K562 (cell line): ENCODE results near the gene EVC. TPM values are rescaled to one million over a fixed set of nuclear protein-coding genes. Genes with fewer than 3 reads are reported as not detected.

Experiments
- ATAC-seq: fragments of 200-7000 bp; cut with Tn5 transposase; 3 replicates; pipeline ENCODE4 v1.9.1; 2020; ENCODE audit warnings: moderate library complexity
- BruUV-seq: library from RNA; stranded (reverse); fragments of 400-500 nt; replicated peaks from 2 replicates; lab custom pipeline; 2021; lab: Mats Ljungman, UMichigan
- CTCF ChIA-PET: fragments of 300-600 bp; formaldehyde crosslinking; extraction: SDS; loops from one replicate; lab custom pipeline; 2021; ENCODE audit warnings: low intra/inter-chr PET ratio; lab: Yijun Ruan, JAX
- POLR2A ChIA-PET: fragments of 300-600, 350-650 bp; sonication (Branson Sonifier 250); formaldehyde crosslinking; extraction: SDS; loops from one replicate; lab custom pipeline; 2021; ENCODE audit warnings: antibody characterized with exemption, inconsistent platforms; lab: Yijun Ruan, JAX
- DNase-seq, 4 experiments: peaks; one replicate each; pipeline versions ENCODE4 v3.0.0 to v3.0.0-alpha.2; 2011 to 2018; ENCODE audit warnings: low spot score in 3 of 4, mixed read lengths in 3 of 4; ENCODE audit errors: extremely low read depth in 1 of 4
- FAIRE-seq: peaks from 2 replicates; lab custom pipeline; 2011; peaks lifted over from hg19 to GRCh38; lab: Jason Lieb, UNC
- H2AFZ ChIP-seq: 2 replicates; pipeline ENCODE4 v1.6.0; 2011; ENCODE audit warnings: low read depth, low read length, control low read depth, inconsistent platforms
- H3K27ac ChIP-seq: fragments of 200-600 bp; 3 replicates; pipeline ENCODE4 v1.8.0; 2011; ENCODE audit warnings: low read depth, mild to moderate bottlenecking, control low read depth, inconsistent platforms, low read length, moderate library complexity, mixed read lengths; ENCODE audit errors: extremely low read depth
- H3K27me3 ChIP-seq, 2 experiments: fragments of 300-600 bp in 1 of 2; 2 replicates in 1 of 2; 3 replicates in 1 of 2; pipeline versions ENCODE4 v1.6.0 to v1.8.0; 2011; ENCODE audit warnings: inconsistent platforms in 2 of 2, low read length in 2 of 2, mild to moderate bottlenecking in 1 of 2, mixed read lengths in 1 of 2, moderate library complexity in 1 of 2; ENCODE audit not compliant: control insufficient read depth in 2 of 2, insufficient read depth in 2 of 2
- H3K36me3 ChIP-seq: fragments of 300-600 bp; 3 replicates; pipeline ENCODE4 v1.8.0; 2011; ENCODE audit warnings: mild to moderate bottlenecking, low read length, inconsistent platforms; ENCODE audit not compliant: control insufficient read depth, insufficient read depth
- H3K4me1 ChIP-seq, 2 experiments: fragments of 200-600 bp in 1 of 2; replicated peaks in 1 of 2; 2 replicates in 1 of 2; 3 replicates in 1 of 2; pipeline versions ENCODE4 v1.5.1 to v1.8.0; 2011; ENCODE audit warnings: inconsistent platforms in 2 of 2, low read length in 2 of 2, mild to moderate bottlenecking in 1 of 2, mixed read lengths in 1 of 2, moderate library complexity in 1 of 2; ENCODE audit not compliant: control insufficient read depth in 2 of 2, insufficient read depth in 2 of 2
- H3K4me2 ChIP-seq: 2 replicates; pipeline ENCODE4 v1.6.1; 2011; ENCODE audit warnings: low read length, control low read depth, inconsistent platforms, mixed read lengths; ENCODE audit not compliant: insufficient read depth
- H3K4me3 ChIP-seq: fragments of 200-600 bp; sonication (generic), shearing (Covaris generic); 2 replicates; pipeline ENCODE4 v1.5.1; 2016; ENCODE audit warnings: control low read depth, inconsistent platforms
- H3K79me2 ChIP-seq: fragments of 200-600 bp; 3 replicates; pipeline ENCODE4 v1.8.0; 2011; ENCODE audit warnings: low read length, inconsistent platforms; ENCODE audit not compliant: control insufficient read depth, insufficient read depth
- H3K9ac ChIP-seq, 2 experiments: 2 replicates each; pipeline versions ENCODE4 v1.6.0 to v1.6.1; 2011; ENCODE audit warnings: low read depth in 2 of 2, low read length in 2 of 2, control low read depth in 1 of 2, inconsistent platforms in 1 of 2, mild to moderate bottlenecking in 1 of 2, mixed read lengths in 1 of 2; ENCODE audit not compliant: insufficient read depth in 1 of 2
- H3K9me1 ChIP-seq: one replicate; pipeline ENCODE4 v1.6.0; 2011; ENCODE audit warnings: inconsistent platforms, mild to moderate bottlenecking, low read length, moderate library complexity; ENCODE audit not compliant: control insufficient read depth, insufficient read depth
- H3K9me3 ChIP-seq: replicated peaks from 2 replicates; pipeline ENCODE4 v1.5.1; 2011; ENCODE audit warnings: low read depth, low read length, inconsistent platforms; ENCODE audit not compliant: control insufficient read depth, insufficient read depth
- H4K20me1 ChIP-seq: replicated peaks from 2 replicates; pipeline ENCODE4 v1.6.1; 2011; ENCODE audit warnings: low read length, inconsistent platforms, mixed read lengths; ENCODE audit not compliant: control insufficient read depth, insufficient read depth
- KAT2B ChIP-seq: IDR thresholded peaks from one replicate; pipeline ENCODE4 v1.6.1; 2012; ENCODE audit warnings: low read depth, mild to moderate bottlenecking, control low read depth, inconsistent platforms, low read length, moderate library complexity
- NFYB ChIP-seq: IDR thresholded peaks from 2 replicates; pipeline ENCODE4 v1.6.1; 2011; ENCODE audit warnings: mild to moderate bottlenecking, moderate library complexity; ENCODE audit not compliant: insufficient read length; ENCODE audit errors: extremely low read depth
- SAFB ChIP-seq: fragments of 200-400 bp; formaldehyde crosslinking; IDR thresholded peaks from 2 replicates; pipeline ENCODE4 v1.6.1; 2017; ENCODE audit warnings: low read depth, low read length, borderline replicate concordance
- ZEB2 ChIP-seq: fragments of 450-650 bp; IDR thresholded peaks from 2 replicates; pipeline ENCODE4 v1.6.1; 2016
- ZNF23 ChIP-seq: fragments of 250-450 bp; sonication (Bioruptor Pico); IDR thresholded peaks from 2 replicates; pipeline ENCODE4 v1.4.0; 2020; ENCODE audit warnings: mild to moderate bottlenecking
- ZNF445 ChIP-seq: fragments of 250-450 bp; sonication (Bioruptor Pico); IDR thresholded peaks from 2 replicates; pipeline ENCODE4 v1.4.0; 2020; ENCODE audit warnings: low read depth, mild to moderate bottlenecking, moderate library complexity
- ZNF699 ChIP-seq: fragments of 250-450 bp; sonication (Bioruptor Pico); IDR thresholded peaks from 2 replicates; pipeline ENCODE4 v1.8.0; 2021; ENCODE audit warnings: mild to moderate bottlenecking, moderate library complexity; ENCODE audit not compliant: insufficient replicate concordance
- WGBS: fragments of 100-300 bp; shearing (Covaris generic); methylation state at CpG from one replicate; pipeline ENCODE4 v1.1.6; 2016; ENCODE audit warnings: low coverage, mixed read lengths; ENCODE audit not compliant: insufficient coverage; ENCODE audit errors: missing lambda C conversion rate; 5-methylcytosine and 5-hydroxymethylcytosine counted together
- in situ Hi-C: fragments of 300-500 bp; cut with MboI; formaldehyde crosslinking; loops from 4 replicates; pipeline ENCODE4 v1.15.0; 2018; ENCODE audit warnings: inconsistent platforms, mixed read lengths
- intact Hi-C: fragments of 100-400 bp; cut with micrococcal nuclease; formaldehyde crosslinking; loops from 2 replicates; pipeline ENCODE4 v1.14.2; 2022
- polyA plus RNA-seq, 8 experiments: library from polyadenylated mRNA; depleted of rRNA in 4 of 8; stranded (reverse) in 5 of 8; unstranded in 3 of 8; fragments of >200 nt; fragmentation: Nextera tagmentation in 2 of 8; fragmentation: Illumina TruSeq in 1 of 8; extraction: Ambion mirVana in 2 of 8; extraction: Trizol in 1 of 8; gene quantifications; 2 replicates each; pipeline versions ENCODE4 v1.2.1 to v1.2.3, GENCODE V29; 2011 to 2014; ENCODE audit warnings: inconsistent platforms in 1 of 8, missing spikeins in 1 of 8
- total RNA-seq, 7 experiments: library from RNA; depleted of rRNA in 6 of 7; stranded (reverse); fragments of >200 nt in 6 of 7; fragmentation: Illumina TruSeq in 2 of 7; extraction: Trizol in 2 of 7; gene quantifications; 2 replicates each; pipeline versions ENCODE4 v1.2.1 to v1.2.3, GENCODE V29; 2011 to 2021; ENCODE audit warnings: low replicate concordance in 1 of 7
- TF ChIP-seq, protein P1 (sequence below): fragments of 250-450 bp; sonication (Bioruptor Pico); IDR thresholded peaks from 2 replicates; pipeline ENCODE4 v1.8.0; 2022; ENCODE audit warnings: inconsistent platforms, mild to moderate bottlenecking, moderate library complexity, borderline replicate concordance
- TF ChIP-seq, protein P2 (sequence below), 2 experiments: fragments of 450-650 bp in 1 of 2; sonication (generic) in 1 of 2; formaldehyde crosslinking in 1 of 2; IDR thresholded peaks in 1 of 2; conservative IDR thresholded peaks in 1 of 2; 2 replicates each; pipeline versions ENCODE4 v1.6.1 to v1.8.1; 2016 to 2023; ENCODE audit warnings: mild to moderate bottlenecking in 2 of 2, moderate library complexity in 2 of 2, inconsistent platforms in 1 of 2, missing genetic modification reagents in 1 of 2
- TF ChIP-seq, protein P3 (sequence below): sonication (generic); formaldehyde crosslinking; IDR thresholded peaks from 2 replicates; pipeline ENCODE4 v1.4.0; 2020; ENCODE audit warnings: mild to moderate bottlenecking, missing genetic modification reagents
- TF ChIP-seq, protein P4 (sequence below): fragments of 250-450 bp; sonication (Bioruptor Pico); IDR thresholded peaks from 2 replicates; pipeline ENCODE4 v1.4.0; 2020; ENCODE audit warnings: mild to moderate bottlenecking

EVC gene
- total and polyA plus RNA-seq, 9 of the 15 experiments (the other 6 are each of a cell fraction or from before 2014, with no cell fraction given), result 0.03 to 3.2 (median 1.1) TPM

DNA sequence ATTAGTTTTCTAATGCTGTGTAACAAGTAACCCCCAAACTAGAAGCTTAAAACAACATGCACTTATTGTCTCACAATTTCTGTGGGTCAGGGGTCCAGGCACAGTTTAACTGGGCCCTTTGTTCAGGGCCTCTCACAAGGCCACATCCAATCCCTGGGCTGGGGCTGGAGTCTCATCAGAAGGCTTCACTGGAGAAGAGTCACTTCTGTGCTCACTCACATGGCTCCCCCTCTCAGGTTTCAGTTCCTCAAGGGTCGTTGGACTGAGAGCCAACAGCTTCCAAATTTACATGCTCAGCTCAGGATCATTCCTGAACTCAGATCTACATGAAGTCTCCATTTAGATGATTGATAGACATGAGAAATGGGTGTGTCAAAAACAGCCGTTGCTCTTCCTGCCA is 77.1 kb downstream of the EVC start:
- ATAC-seq (no peak), FAIRE-seq (no peak), DNase-seq (no peak)
- Histone ChIP-seq H3K27me3 (peaks cover 0 to 7% of the 10 kb centered on the region in 2 experiments; a peak in 1 of 5 replicates), H4K20me1 (no peaks in the 10 kb centered on the region), H3K27ac (no peak overlapping the region), H3K79me2 (no peaks in the 10 kb centered on the region), H3K9me1 (no peaks in the 10 kb centered on the region), H3K9ac (no peak overlapping the region), H3K36me3 (no peaks in the 10 kb centered on the region), H2AFZ (no peak overlapping the region), H3K9me3 (no peaks in the 10 kb centered on the region), H3K4me1 (no peaks in the 10 kb centered on the region), H3K4me2 (no peak overlapping the region), H3K4me3 (no peak overlapping the region)
- no TSS peak for BruUV-seq
- intact Hi-C loops (no loop called here), in situ Hi-C loops (no loop called here)
- 9% methylated on average over 2 of the region's 2 CpGs for WGBS
- TF ChIP-seq ZNF23 (CRISPR knock-in tag) (no peak), ZEB2 (no peak), NFYB (no peak), SAFB (no peak), ZNF699 (CRISPR knock-in tag) (no peak), KAT2B (no peak), ZNF445 (CRISPR knock-in tag) (no peak)
- TF ChIP-seq, protein P1, sequence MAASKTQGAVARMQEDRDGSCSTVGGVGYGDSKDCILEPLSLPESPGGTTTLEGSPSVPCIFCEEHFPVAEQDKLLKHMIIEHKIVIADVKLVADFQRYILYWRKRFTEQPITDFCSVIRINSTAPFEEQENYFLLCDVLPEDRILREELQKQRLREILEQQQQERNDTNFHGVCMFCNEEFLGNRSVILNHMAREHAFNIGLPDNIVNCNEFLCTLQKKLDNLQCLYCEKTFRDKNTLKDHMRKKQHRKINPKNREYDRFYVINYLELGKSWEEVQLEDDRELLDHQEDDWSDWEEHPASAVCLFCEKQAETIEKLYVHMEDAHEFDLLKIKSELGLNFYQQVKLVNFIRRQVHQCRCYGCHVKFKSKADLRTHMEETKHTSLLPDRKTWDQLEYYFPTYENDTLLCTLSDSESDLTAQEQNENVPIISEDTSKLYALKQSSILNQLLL (CRISPR knock-in tag), result no peak
- TF ChIP-seq, protein P2, sequence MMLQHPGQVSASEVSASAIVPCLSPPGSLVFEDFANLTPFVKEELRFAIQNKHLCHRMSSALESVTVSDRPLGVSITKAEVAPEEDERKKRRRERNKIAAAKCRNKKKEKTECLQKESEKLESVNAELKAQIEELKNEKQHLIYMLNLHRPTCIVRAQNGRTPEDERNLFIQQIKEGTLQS (IDR thresholded peaks at IDR 0.05), result no peak
- TF ChIP-seq, protein P2 (CRISPR knock-in tag; conservative IDR thresholded peaks at IDR 0.05), result no peak
- TF ChIP-seq, protein P3, sequence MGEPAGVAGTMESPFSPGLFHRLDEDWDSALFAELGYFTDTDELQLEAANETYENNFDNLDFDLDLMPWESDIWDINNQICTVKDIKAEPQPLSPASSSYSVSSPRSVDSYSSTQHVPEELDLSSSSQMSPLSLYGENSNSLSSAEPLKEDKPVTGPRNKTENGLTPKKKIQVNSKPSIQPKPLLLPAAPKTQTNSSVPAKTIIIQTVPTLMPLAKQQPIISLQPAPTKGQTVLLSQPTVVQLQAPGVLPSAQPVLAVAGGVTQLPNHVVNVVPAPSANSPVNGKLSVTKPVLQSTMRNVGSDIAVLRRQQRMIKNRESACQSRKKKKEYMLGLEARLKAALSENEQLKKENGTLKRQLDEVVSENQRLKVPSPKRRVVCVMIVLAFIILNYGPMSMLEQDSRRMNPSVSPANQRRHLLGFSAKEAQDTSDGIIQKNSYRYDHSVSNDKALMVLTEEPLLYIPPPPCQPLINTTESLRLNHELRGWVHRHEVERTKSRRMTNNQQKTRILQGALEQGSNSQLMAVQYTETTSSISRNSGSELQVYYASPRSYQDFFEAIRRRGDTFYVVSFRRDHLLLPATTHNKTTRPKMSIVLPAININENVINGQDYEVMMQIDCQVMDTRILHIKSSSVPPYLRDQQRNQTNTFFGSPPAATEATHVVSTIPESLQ, result no peak
- TF ChIP-seq, protein P4, sequence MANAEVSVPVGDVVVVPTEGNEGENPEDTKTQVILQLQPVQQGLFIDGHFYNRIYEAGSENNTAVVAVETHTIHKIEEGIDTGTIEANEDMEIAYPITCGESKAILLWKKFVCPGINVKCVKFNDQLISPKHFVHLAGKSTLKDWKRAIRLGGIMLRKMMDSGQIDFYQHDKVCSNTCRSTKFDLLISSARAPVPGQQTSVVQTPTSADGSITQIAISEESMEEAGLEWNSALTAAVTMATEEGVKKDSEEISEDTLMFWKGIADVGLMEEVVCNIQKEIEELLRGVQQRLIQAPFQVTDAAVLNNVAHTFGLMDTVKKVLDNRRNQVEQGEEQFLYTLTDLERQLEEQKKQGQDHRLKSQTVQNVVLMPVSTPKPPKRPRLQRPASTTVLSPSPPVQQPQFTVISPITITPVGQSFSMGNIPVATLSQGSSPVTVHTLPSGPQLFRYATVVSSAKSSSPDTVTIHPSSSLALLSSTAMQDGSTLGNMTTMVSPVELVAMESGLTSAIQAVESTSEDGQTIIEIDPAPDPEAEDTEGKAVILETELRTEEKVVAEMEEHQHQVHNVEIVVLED (CRISPR knock-in tag), result no peak
- ChIA-PET POLR2A (no interaction called here), CTCF (no interaction called here)
